ENCODE data around the gene MLH1. TPM values are rescaled to one million over a fixed set of nuclear protein-coding genes. Genes with fewer than 3 reads are reported as not detected.
A peak's percentile ranks its signal among the peaks of the same experiment; 100 is the strongest.

Gene MLH1
- total RNA-seq, 1 donor from 2014 or later: 63.6 TPM

DNA sequence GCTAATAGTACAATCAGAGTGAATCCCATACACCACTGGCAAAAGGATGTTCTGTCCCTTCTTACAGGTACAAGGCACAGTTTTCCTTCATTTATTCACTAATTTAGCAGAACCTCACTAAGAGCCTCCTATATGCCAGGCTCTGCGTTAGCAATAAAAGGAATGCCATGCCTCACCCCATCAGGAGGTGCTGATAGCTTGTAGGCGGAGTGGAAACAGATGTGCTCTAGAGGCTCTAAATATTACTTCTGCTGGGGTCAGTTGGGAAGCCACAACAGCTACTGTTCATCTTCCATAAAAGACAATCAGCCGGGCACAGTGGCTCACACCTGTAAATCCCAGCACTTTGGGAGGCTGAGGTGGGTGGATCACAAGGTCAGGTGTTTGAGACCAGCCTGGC is 24.4 kb downstream of the MLH1 start:
- H3K27ac Mint-ChIP-seq (ENCODE audit: unreplicated experiment): no peak overlapping the region
- TF ChIP-seq, protein P1, sequence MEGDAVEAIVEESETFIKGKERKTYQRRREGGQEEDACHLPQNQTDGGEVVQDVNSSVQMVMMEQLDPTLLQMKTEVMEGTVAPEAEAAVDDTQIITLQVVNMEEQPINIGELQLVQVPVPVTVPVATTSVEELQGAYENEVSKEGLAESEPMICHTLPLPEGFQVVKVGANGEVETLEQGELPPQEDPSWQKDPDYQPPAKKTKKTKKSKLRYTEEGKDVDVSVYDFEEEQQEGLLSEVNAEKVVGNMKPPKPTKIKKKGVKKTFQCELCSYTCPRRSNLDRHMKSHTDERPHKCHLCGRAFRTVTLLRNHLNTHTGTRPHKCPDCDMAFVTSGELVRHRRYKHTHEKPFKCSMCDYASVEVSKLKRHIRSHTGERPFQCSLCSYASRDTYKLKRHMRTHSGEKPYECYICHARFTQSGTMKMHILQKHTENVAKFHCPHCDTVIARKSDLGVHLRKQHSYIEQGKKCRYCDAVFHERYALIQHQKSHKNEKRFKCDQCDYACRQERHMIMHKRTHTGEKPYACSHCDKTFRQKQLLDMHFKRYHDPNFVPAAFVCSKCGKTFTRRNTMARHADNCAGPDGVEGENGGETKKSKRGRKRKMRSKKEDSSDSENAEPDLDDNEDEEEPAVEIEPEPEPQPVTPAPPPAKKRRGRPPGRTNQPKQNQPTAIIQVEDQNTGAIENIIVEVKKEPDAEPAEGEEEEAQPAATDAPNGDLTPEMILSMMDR (conservative IDR thresholded peaks at IDR 0.05): no peak
- no peaks in the 10 kb centered on the region for H3K4me1 Mint-ChIP-seq
- no peak overlapping the region for H3K4me3 Mint-ChIP-seq
- DNase-seq (ENCODE audit: low read depth, low spot score): no peak
- peaks cover 3% of the 10 kb centered on the region for H3K9me3 Mint-ChIP-seq
- peaks cover 51% of the 10 kb centered on the region for H3K36me3 Mint-ChIP-seq (ENCODE audit: low read depth)
- no peaks in the 10 kb centered on the region for H3K27me3 Mint-ChIP-seq (ENCODE audit: low read depth)

- H3K4me3 Mint-ChIP-seq: no peak overlapping the region
- TF ChIP-seq, protein P1 (conservative IDR thresholded peaks at IDR 0.05): peak; percentile 39
- no peaks in the 10 kb centered on the region for H3K4me1 Mint-ChIP-seq
- H3K9me3 Mint-ChIP-seq: peaks cover 8% of the 10 kb centered on the region
- H3K27me3 Mint-ChIP-seq (ENCODE audit: low read depth): no peaks in the 10 kb centered on the region
- DNase-seq (ENCODE audit: low read depth, low spot score): no peak
- no peak overlapping the region for H3K27ac Mint-ChIP-seq (ENCODE audit: unreplicated experiment)
- peaks cover 64% of the 10 kb centered on the region for H3K36me3 Mint-ChIP-seq (ENCODE audit: low read depth)
Observed at GRCh38 chr3:37024092-37024491, 30.8 kb downstream of the MLH1 start.

GRCh38 chr3:37024820-37025405 is 31.6 kb downstream of the MLH1 start:
- TF ChIP-seq, protein P1 (conservative IDR thresholded peaks at IDR 0.05): no peak
- Mint-ChIP-seq H3K27ac (ENCODE audit: unreplicated experiment) (no peak overlapping the region), H3K4me3 (no peak overlapping the region), H3K27me3 (ENCODE audit: low read depth) (no peaks in the 10 kb centered on the region), H3K4me1 (no peaks in the 10 kb centered on the region), H3K9me3 (peaks cover 8% of the 10 kb centered on the region), H3K36me3 (ENCODE audit: low read depth) (peaks cover 60% of the 10 kb centered on the region)
- DNase-seq (ENCODE audit: low read depth, low spot score): no peak

- peaks cover 8% of the 10 kb centered on the region for H3K9me3 Mint-ChIP-seq
- no peaks in the 10 kb centered on the region for H3K27me3 Mint-ChIP-seq (ENCODE audit: low read depth)
- DNase-seq (ENCODE audit: low read depth, low spot score): no peak
- TF ChIP-seq, protein P1 (conservative IDR thresholded peaks at IDR 0.05): no peak
- H3K4me1 Mint-ChIP-seq: no peaks in the 10 kb centered on the region
- no peak overlapping the region for H3K4me3 Mint-ChIP-seq
- peaks cover 54% of the 10 kb centered on the region for H3K36me3 Mint-ChIP-seq (ENCODE audit: low read depth)
- H3K27ac Mint-ChIP-seq (ENCODE audit: unreplicated experiment): no peak overlapping the region
Observed at GRCh38 chr3:37025561-37026335, 32.4 kb downstream of the MLH1 start.

DNA sequence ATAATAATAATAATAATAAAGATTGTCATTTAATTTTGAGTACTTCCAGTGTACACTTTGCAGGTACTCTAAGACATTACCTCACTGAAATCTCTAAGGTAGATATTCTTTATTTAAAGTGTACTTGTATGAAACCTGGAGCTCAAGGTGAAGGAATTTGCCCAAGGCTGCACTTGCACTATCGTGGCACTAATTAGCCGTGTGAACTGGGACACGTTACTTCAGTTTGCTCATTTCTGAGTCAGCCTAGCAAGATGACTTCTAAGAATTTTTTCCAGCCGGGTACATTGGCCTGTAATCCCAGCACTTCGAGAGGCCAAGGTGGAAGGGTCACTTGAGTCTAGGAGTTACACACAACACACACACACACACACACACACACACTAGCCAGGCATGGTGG is 33.5 kb downstream of the MLH1 start:
- Mint-ChIP-seq H3K27ac (ENCODE audit: unreplicated experiment) (no peak overlapping the region), H3K4me1 (no peaks in the 10 kb centered on the region), H3K27me3 (ENCODE audit: low read depth) (no peaks in the 10 kb centered on the region), H3K36me3 (ENCODE audit: low read depth) (peaks cover 46% of the 10 kb centered on the region), H3K4me3 (no peak overlapping the region), H3K9me3 (peaks cover 8% of the 10 kb centered on the region)
- DNase-seq (ENCODE audit: low read depth, low spot score): no peak
- TF ChIP-seq, protein P1 (conservative IDR thresholded peaks at IDR 0.05): no peak

Measured in neural crest cell (in vitro differentiated cells).